ENCODE measurements around the gene MAGI2.
"Not testable (repeated sequence)": the region's sequence is repeated elsewhere in the genome, so short reads cannot be mapped to it uniquely, and the experiment has no call there.

The MAGI2 gene

DNA sequence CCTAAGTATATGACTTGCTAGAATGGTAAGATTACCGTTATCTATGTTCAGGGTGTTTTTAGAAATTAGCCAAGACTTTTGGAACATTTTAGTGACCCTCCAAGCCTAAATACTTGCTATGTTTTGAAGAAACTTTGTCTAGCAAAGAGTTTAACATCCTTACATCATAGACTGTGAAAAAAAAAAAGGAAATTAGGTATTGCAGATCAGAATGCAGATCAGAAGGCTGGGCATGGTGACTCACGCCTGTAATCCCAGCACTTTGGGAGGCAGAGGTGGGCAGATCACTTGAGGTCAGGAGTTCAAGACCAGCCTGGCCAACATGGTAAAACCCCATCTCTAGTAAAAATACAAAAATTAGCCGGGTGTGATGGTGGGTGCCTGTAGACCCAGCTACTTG lies 10.7 kb downstream of the MAGI2 start:
- DNase-seq = not testable (repeated sequence)

DNA sequence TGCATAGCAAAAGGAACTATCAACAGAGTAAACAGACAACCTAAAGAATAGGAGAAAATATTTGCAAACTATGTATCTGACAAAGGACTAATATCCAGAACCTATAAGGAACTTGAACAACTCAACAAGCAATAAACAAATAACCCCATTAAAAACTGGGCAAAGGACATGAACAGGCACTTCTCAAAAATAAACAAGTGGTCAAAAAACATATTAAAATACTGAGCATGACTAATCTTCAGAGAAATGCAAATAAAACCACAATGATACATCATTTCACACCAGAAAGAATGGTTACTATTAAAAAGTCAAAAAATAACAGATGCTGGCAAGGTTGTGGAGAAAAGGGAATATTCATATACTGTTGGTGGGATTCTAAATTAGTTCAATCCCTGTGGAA lies 17.1 kb downstream of the MAGI2 start:
- DNase-seq = no peak

DNA sequence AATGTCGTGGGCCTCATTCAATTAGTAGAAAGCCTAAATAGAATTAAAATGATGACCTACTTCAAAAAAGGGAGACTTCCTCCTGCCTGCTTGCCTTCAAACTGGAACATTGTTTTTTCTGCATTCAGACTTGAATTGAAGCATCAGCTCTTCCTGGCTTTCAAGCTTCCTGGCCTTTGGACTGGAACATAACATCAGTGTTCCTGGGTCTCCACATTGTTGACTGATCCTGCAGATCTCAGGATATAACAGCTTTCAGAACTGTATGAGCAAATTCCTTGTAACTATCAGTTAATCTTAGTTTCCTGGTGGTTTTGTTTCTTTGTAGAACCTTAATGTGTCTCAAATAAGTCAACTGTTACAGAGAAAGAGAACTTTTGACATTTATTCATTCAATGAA lies 18.6 kb downstream of the MAGI2 start:
- no peak for DNase-seq

DNA sequence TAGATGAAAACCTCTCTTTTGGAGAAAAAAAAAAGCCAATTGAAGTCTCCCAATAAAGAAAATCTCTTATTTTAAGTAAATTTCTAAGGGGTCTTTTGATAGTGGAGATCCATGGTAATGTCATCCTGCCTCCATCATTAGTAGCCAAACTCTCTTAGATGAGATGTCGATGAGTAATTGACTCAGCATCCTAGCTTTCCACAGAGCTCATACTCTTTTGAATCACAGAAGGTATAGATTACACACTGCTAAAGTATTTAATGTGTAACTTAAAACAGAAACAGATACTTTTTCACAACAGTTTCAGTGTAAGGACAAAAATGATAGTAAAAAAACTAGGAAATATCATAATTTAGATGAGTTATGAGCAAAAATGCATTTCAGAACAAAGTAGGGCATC lies 19.4 kb downstream of the MAGI2 start:
- DNase-seq = no peak

DNA sequence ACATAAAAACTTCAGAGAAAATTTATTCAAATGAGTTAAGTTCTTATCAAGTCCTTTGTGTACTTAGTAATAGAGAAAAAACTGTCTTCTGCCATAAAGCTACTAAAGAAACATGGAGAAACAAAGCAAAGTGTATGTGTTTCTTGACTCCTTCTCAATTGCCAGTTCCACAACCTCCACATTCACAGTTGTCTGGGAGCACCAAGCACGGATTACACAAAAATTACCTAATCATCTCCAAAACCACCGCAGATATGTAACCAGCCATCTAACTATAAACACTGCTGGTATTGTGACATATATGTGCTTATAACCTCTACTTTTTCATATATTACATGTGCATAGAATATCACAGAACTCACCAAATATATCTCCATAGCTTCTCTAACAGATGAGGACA lies 23.1 kb downstream of the MAGI2 start:
- no peak for DNase-seq

DNA sequence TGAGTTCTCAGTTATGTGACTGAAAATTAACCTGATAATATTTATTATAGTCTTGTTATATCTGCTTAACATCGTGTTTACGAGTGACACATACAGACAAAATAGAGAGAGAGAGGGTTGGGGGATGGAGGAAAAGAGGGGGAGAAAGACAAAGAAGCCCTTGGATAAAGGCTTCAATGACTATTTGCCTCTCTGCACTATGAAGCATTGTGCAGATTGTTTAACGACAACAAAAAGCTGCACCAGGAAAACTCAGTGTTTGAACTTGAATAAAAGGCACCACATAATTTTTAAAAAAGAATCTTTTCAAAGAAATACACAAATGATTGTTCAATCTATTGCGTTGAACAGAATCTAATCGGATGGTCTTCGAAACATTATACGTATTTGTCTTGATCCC lies 27.8 kb downstream of the MAGI2 start:
- DNase-seq = no peak

DNA sequence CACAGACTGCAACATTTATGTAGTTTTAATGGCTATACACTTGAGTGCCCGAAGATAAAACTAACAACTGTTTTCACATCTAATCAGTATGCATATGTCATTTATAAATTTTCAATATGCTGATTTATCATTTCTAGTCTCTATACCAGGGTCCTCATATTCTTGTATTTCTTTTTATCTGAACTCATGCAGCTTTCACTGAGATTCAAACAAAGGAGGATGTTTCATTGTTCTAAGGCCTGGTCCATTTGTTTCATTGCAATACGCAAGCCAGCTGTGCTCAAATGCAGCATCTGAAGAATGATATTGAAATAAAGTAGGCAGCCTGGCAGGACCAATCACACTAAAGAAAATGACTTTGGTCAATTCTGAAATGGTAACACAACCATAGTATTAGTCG lies 31.7 kb downstream of the MAGI2 start:
- no peak for DNase-seq

DNA sequence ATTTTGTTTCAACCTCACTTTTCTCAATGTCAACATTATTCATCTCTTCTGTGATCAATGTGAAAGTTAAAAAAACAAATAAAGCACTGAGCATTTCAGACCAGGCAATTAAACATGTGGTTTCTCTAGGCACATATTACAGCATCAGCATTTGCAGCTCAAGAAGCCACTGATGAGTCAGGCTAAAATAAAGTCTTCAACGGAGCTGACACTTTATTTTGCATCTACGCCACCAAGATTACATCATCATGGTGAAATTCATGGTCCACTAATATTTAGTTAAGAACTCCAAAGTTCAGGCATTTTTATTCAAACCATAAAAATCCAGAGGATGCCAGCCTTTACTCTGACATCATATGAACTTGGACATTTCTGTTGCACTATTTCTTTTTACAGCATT lies 33.0 kb downstream of the MAGI2 start:
- no peak for DNase-seq

DNA sequence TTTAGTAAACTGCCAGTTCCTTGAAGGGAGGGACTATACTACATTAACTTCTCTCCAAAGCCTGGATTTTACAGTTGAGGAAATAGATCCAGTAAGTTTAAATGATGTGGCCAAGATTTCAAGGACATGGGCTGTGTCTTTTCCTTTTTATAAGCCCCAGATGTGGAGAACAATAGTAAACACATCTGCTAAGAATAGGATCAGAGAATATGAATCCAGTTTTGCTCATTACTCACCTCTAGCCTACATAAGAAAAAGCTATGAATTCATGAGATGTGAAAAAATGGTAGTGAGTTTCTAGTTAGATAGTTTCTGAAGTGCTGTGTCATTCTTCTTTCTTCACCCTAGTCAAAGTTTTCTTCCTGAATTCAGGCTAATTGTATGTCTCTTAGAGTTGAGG lies 38.6 kb downstream of the MAGI2 start:
- DNase-seq = no peak

DNA sequence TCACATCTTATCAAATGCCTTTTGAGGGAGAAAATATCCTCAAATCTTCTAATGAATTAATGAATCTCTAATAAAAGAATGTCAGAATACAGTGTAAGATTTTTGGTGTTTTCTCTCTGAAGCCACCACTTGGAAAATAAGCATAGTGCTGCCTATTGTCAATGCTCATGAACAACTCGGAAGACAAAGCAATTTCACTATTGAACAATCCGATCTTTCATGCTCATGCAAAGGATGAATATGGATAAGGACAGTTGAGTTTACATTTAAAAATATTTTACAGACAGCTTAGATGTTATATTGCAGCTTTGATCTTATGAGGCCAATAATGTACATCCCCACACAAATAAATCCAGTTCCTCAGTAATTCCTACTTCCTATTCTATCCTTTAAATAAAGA lies 40.6 kb downstream of the MAGI2 start:
- DNase-seq = no peak

DNA sequence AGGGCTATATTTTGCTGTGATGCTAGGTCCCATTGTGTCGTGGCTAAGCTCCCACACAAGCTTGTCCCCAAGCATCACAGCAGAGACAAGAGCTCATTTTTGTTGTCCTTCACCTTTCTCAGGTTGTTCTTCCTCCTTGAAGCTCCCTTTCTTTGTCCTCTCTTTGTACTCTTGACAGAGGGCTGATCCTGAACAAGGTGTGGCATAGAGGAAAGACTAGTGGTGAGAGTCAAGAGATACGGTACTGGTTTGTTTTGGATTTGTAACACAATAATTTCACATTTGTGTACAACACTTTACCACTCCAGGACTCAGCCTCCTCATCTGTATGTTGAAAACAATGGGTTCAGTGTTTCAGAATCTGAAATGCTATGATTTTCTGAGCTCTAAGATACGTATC lies 41.0 kb downstream of the MAGI2 start:
- DNase-seq = no peak

DNA sequence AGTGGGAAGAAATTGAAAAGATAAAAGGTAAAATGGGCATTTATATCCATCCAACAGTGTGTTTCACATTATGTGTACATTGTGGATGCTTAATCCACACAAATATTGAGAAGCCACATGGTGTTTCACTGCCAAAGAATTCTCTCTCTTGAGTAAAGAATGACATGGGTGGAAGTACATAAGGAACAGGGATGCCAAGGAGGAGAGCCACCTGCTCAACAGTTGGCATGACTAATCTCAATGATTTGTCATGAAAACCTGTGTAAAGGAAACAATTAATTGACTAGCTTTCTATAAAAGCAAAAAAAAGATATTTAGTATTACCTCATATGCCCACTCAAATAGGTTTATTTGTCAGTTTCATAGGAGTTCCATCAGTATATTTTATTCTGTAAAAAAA lies 43.1 kb downstream of the MAGI2 start:
- DNase-seq = peak in 1 of 2 experiments; percentile 1

DNA sequence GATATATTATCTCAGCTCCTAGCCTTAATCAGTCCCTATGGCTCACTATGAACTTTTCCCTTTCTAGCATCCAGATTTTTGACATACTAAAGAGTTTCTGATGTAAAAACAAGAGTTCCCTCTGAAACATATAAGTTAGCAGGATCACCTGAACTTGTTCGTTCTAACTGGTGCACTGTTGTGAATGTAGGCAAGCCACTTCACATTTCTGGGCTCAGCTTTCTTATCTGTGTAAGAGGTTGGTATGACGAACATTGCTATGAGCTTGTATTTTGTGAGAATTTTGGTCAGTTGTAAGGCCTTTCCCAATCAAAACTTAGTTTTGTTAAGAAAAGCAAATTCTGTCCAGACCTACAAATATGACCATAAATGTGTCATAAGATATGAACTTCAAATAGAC lies 46.1 kb downstream of the MAGI2 start:
- DNase-seq = no peak

DNA sequence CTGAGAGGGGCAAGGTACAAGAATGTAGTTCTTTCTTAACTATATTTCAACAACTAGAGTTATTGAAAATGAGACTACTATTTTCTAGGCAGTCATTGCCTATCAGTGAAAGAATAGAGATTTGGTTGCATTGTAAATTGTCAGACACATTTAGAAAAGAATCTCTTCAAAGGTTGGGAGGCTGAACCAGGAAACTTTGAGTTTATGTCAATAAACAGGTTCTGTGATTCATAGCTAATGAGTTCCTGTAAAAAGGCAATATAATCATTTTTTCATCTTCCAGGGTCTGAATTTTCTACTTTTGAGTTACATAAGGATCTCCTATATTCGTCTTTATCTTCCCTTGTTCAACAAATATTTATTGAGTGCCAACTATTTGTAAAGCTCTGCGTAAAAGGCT lies 47.1 kb downstream of the MAGI2 start:
- DNase-seq = no peak

DNA sequence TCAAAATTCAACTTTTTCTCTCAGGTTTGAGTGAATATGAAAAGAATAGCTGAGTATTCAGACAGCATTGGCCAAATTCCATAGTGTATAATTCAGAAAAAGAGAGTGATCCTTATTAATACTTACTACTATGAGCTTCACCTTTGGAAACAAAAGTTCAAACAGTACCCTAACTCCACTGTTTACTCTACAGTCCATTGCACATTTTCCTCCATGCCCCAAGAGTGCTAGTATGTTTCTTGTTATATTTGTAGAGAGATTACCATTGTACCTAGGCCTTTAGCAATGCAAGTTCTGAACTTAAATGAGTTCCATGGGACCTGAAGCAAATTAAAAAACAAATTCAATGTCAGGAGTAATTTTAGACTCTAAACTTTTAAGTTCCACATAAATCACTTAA lies 48.1 kb downstream of the MAGI2 start:
- DNase-seq = no peak

DNA sequence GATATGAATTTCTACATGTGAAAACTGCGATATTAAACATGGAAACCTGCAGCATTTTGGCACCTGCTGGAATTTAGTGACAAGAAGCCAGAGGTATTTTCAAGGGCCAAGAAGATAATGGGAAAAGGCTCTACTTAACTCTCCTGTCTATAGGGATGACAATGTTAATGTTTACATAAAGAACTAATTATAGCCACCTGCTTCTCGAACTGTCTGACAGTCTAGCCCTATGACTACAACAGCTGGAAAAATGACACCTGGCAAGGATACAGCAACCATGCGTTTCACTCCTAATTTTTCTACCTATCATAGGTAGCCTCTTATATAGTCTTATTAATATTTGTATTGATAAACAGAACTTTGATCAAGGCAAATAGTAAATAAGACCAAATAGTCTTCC lies 49.6 kb downstream of the MAGI2 start:
- DNase-seq = no peak

DNA sequence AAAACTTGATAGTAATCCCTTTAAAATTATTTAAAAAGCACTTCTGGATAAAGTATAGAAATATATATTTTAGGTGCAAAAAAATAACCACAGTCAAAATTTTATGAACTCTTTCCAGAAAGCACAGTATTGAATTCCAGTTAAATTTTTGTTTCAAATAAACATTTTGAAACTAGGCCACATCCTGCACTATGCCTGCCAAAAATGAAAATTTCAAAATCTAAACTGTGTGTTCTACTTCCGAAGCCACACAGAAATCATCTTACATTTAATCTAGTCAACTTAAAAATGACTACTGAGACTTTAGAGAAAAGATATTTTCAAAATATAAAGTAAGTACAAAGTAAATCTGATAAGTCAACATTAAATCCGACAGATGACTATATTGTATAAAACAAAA lies 50.0 kb downstream of the MAGI2 start:
- no peak for DNase-seq

DNA sequence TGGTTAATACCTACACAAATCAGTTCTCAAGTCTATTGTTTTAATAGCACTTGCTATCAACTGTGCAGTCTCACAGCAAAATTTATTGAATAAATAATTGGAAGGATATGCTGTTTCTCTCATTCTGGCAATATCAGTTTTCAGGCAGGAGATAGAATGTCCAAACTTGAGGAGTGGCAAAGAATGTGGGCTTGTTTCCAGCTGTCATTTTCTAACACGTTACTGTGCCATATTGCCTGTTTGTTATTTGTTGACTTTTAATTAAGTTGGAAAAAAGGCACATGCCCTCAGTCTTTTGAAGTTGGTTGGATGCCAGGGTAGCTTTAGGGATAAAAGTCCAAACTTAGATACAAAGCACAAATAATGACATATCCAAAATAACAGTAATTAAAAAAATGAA lies 52.2 kb downstream of the MAGI2 start:
- DNase-seq = peak in 1 of 2 experiments; percentile 28

DNA sequence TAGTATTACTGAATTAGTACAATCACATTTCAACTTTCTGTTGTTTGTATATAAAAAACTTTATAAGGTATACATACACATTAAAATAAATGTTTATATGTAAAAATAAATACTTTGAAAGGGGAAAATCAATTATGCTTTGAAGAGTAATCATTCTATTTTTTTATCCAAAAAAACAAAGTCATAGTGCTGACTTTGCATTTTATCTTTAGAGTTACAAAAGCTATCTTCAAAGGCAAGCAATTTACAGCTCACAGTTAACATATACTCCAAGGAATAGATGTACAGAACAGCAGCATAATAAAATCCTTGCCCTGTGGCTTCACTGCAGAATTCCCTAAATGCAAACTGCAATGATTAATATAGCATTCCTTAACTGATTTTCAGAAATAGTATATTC lies 53.2 kb downstream of the MAGI2 start:
- no peak for DNase-seq

DNA sequence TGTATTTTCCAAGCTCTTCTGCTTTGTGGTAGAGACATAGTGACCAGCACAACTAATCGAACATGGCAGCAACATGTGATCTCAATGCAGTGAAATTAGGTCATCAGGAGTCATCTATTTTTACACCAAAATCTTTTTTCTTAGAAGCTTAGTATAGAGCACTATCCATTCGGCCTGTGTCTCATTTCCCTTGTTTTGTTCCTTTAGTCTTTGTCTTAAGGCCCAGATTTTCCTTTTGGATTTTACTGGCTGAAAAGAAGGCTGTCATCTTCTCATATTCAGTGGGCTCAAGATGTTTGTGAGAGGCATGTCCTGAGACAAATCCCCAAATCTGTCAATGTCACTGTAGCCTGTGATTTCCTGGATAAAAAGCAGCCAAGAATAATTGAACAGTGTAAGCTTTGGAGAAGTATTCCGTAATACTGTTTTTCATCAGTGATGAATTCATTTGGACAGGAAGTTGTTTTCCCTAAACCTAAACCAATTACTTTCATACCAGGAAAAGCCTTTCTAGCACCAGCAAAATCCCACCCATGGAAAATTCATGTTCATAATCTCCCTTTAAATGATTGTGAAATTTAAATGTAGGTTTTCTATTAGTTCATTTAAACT lies 55.2 kb downstream of the MAGI2 start:
- DNase-seq = no peak

DNA sequence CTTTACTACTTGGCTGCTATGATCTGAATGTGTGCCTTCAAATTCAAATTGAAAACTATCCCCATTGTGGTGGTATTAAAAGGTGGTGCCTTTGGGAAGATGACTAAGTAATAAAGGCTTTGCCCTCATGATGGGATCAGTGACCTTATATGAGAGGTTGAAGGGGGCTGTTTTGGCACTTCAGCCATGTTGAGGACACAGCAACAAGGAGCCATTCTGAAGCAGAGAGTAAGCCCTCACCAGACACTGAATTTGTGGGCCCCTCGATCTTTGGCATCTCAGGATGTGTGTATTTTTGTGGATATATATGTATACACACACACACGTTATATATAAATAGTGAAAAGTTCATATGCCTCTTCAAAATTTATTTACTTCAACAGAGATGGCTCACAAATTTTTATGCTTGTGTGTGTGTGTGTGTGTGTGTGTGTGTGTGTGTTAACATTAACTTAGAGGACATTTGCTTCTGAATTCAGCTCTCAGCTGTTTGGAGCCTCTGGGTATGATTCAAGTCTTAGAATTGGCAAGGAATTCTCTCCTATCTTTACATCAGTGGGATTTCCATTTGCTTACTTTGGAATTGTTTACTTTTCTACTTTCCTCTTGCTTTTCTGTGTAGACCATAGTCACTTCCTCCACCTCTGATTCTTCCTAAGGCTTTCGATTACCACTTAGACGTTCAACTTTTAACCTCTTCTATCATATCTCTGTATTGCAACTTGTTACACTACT lies 66.6 kb downstream of the MAGI2 start:
- no peak for DNase-seq

DNA sequence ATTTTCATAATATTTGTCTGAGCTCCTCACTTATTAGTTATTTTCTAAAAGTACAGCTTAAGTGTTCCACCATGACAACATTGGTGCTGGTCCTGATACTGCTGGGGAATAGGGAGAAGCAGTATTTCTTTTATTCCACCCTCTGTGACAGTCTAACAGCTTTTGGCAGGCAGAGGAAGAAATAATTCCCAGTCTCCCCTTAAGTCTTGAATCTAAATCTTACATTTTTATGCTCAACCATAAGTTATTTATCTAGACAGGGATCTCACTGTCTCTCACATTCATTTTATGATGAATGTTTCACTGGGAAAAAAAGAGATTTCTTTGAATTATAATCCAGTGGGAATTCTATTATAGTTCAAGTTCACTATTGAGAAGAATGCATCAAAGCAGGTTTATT lies 71.5 kb downstream of the MAGI2 start:
- no peak for DNase-seq

DNA sequence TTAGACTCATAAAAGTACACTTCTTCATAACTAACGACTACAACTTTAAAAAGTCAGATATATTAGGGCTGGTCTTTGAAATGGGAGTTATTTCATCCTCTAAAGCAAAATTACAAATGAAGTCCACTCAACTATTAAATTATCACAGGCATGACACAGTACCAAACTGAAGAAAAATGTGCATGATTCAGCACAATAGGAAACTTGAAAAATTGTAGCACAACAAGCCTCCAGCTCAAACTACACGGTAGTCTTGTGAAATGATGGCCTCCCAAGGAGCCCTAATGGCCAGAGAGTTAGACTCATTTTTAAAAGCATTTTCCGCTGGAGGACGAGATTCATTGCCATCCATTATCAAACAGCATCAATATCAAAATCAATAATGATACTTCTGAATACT lies 76.4 kb downstream of the MAGI2 start:
- DNase-seq = no peak

DNA sequence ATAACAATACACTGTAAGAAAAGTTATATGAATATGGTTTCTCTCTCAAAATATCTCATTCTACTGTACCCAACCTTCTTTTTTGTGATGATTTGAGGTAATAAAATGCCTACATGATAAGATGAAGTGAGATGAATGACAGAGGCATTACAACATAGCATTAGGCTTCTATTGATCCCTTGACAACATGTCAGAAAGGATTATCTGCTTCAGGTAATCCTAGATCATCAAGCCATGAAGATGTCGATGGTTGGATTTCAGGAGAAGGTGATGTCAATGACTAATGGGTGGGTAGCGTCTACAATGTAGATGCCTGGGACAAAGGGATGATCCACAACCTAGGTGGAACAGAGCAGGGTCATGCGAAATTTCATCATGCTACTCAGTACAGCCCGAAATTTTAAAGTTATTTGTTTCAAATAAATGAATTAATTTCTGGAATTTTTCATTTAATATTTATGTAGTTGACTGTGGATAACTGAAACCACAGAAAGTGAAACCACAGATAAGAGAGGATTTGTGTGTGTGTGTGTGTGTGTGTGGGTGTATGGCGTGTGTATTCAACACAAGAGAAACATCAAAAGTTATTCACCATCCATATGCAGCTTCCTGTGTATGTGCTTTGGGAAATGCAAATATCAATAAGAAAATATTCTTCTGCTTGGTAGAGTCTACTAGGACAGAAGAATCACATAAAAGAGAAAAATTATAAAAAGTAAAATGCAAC lies 77.0 kb downstream of the MAGI2 start:
- DNase-seq = no peak

DNA sequence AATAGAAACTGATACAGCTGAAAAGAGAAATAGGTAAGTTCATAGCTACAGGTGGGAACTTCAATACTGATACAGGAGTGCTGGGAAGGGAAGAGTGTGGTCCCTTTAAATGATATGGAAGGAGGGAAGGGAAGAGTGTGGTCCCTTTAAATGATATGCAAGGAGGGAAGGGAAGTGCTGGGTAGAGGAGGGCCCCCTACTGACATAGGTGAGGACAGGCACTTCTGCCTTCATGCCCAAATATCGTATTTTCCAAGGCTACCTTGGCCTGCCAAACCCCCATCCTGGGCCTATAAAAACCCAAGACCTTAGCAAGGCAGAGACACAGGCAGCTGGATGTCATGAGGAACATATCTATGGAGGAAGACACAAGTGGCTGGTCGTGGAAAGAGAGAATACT lies 92.3 kb downstream of the MAGI2 start:
- DNase-seq = no peak

Measured in NCI-H446 (cell line).